ENCODE measurements around the gene CORO7. TPM values are rescaled to one million over a fixed set of nuclear protein-coding genes. Genes with fewer than 3 reads are reported as not detected.
A peak's percentile ranks its signal among the peaks of the same experiment; 100 is the strongest.

Gene CORO7
- polyA plus RNA-seq, 3 donors = 44.7 to 181 (median 68.4) TPM

- no peak overlapping the region for H3K27ac Mint-ChIP-seq
- Histone ChIP-seq H3K4me3 (replicated peaks in 1 of 3; ENCODE audit: low read depth in 2 of 3, low read length in 3 of 3) (no peak overlapping the region), H3K27ac (ENCODE audit: low read depth in 1 of 2, low read length in 2 of 2) (no peak overlapping the region), H3K4me1 (ENCODE audit: control insufficient read depth in 1 of 2, insufficient read depth in 2 of 2, low read length in 2 of 2) (no peaks in the 10 kb centered on the region), H3K4me2 (replicated peaks; ENCODE audit: extremely low read depth, low read length, poor library complexity, severe bottlenecking) (no peak overlapping the region), H3K9me3 (replicated peaks in 1 of 2; ENCODE audit: control insufficient read depth in 1 of 2, insufficient read depth in 1 of 2, low read length in 2 of 2) (no peaks in the 10 kb centered on the region), H3K9ac (ENCODE audit: insufficient read depth, low read length, poor library complexity, severe bottlenecking) (no peak overlapping the region), H2AFZ (ENCODE audit: insufficient read depth, low read depth, low read length, poor library complexity, severe bottlenecking) (no peak overlapping the region), H4K20me1 (ENCODE audit: insufficient read depth, low read length) (peaks cover 98% of the 10 kb centered on the region), H3K36me3 (replicated peaks in 1 of 2; ENCODE audit: control insufficient read depth in 1 of 2, insufficient read depth in 2 of 2, low read length in 2 of 2) (peaks cover 85 to 87% of the 10 kb centered on the region in 2 donors), H3K27me3 (ENCODE audit: control insufficient read depth in 2 of 2, insufficient read depth in 2 of 2, low read length in 2 of 2) (no peaks in the 10 kb centered on the region), H3K79me2 (ENCODE audit: insufficient read depth, low read length) (peaks cover 7% of the 10 kb centered on the region)
- WGBS (ENCODE audit: insufficient coverage) = 96% methylated on average over 44 of the region's 55 CpGs
- TF ChIP-seq CTCF (IDR thresholded peaks at IDR 0.05) = no peak
- intact Hi-C loops (cut with micrococcal nuclease) = no loop called here
- no peak for DNase-seq
- no peaks in the 10 kb centered on the region for H3K27me3 Mint-ChIP-seq (ENCODE audit: low read depth in 3 of 3)
- peaks cover 5% of the 10 kb centered on the region for H3K4me1 Mint-ChIP-seq
- peaks cover 40 to 80% of the 10 kb centered on the region in 2 donors for H3K36me3 Mint-ChIP-seq
- no peak overlapping the region for H3K4me3 Mint-ChIP-seq
- no peaks in the 10 kb centered on the region for H3K9me3 Mint-ChIP-seq
These were observed 34.2 kb downstream of the CORO7 start for GRCh38 chr16:4381935-4382794.

GRCh38 chr16:4381072-4381934 lies 35.1 kb downstream of the CORO7 start:
- Histone ChIP-seq H4K20me1 (ENCODE audit: insufficient read depth, low read length) (peaks cover 97% of the 10 kb centered on the region), H3K27me3 (ENCODE audit: control insufficient read depth in 2 of 2, insufficient read depth in 2 of 2, low read length in 2 of 2) (no peaks in the 10 kb centered on the region), H3K9me3 (replicated peaks in 1 of 2; ENCODE audit: control insufficient read depth in 1 of 2, insufficient read depth in 1 of 2, low read length in 2 of 2) (no peaks in the 10 kb centered on the region), H3K4me3 (replicated peaks in 1 of 3; ENCODE audit: low read depth in 2 of 3, low read length in 3 of 3) (no peak overlapping the region), H3K27ac (ENCODE audit: low read depth in 1 of 2, low read length in 2 of 2) (no peak overlapping the region), H3K79me2 (ENCODE audit: insufficient read depth, low read length) (peaks cover 7% of the 10 kb centered on the region), H3K4me2 (replicated peaks; ENCODE audit: extremely low read depth, low read length, poor library complexity, severe bottlenecking) (no peak overlapping the region), H3K36me3 (replicated peaks in 1 of 2; ENCODE audit: control insufficient read depth in 1 of 2, insufficient read depth in 2 of 2, low read length in 2 of 2) (peaks cover 79 to 82% of the 10 kb centered on the region in 2 donors), H3K9ac (ENCODE audit: insufficient read depth, low read length, poor library complexity, severe bottlenecking) (no peak overlapping the region), H3K4me1 (ENCODE audit: control insufficient read depth in 1 of 2, insufficient read depth in 2 of 2, low read length in 2 of 2) (no peaks in the 10 kb centered on the region), H2AFZ (ENCODE audit: insufficient read depth, low read depth, low read length, poor library complexity, severe bottlenecking) (no peak overlapping the region)
- 96% methylated on average over 59 of the region's 59 CpGs for WGBS (ENCODE audit: insufficient coverage)
- H3K36me3 Mint-ChIP-seq = peaks cover 32 to 75% of the 10 kb centered on the region in 2 donors
- DNase-seq = no peak
- TF ChIP-seq CTCF (IDR thresholded peaks at IDR 0.05) = no peak
- H3K4me3 Mint-ChIP-seq = no peak overlapping the region
- intact Hi-C loops (cut with micrococcal nuclease) = no loop called here
- H3K4me1 Mint-ChIP-seq = peaks cover 5% of the 10 kb centered on the region
- peaks cover 0 to 2% (median 0%) of the 10 kb centered on the region in 3 donors for H3K27me3 Mint-ChIP-seq (ENCODE audit: low read depth in 3 of 3)
- H3K9me3 Mint-ChIP-seq = no peaks in the 10 kb centered on the region
- peak overlapping the region in 2 of 7 donors; percentile 31 to 46 for H3K27ac Mint-ChIP-seq

Measured in CD14-positive monocyte (primary cell).